WTC11 (cell line): Measurements from ENCODE around the gene THOP1. TPM values are rescaled to one million over a fixed set of nuclear protein-coding genes. Genes with fewer than 3 reads are reported as not detected.

Source experiments
- ATAC-seq: fragments of 200-7000 bp; cut with Tn5 transposase; 2 replicates; pipeline ENCODE4 v1.10.0; 2021; ENCODE audit warnings: mild to moderate bottlenecking, moderate library complexity
- CTCF ChIA-PET: fragments of 300-600 bp; sonication (Branson Sonifier 250); formaldehyde crosslinking; loops from one replicate; lab custom pipeline; 2021; ENCODE audit warnings: antibody characterized with exemption; lab: Charles Lee
- POLR2A ChIA-PET: fragments of 350-600 bp; sonication (Branson Sonifier 250); formaldehyde crosslinking; loops from one replicate; lab custom pipeline; 2021; ENCODE audit warnings: antibody characterized with exemption; lab: Charles Lee
- DNase-seq: peaks from one replicate; pipeline ENCODE4 v3.0.0; 2021; ENCODE audit warnings: low spot score
- H3K27ac Mint-ChIP-seq: 2 replicates; pipeline ENCODE4 v1.8.0; 2021; ENCODE audit warnings: mixed read lengths
- H3K27me3 Mint-ChIP-seq: 2 replicates; pipeline ENCODE4 v1.8.0; 2021; ENCODE audit warnings: low read depth, mild to moderate bottlenecking, moderate library complexity, mixed read lengths
- H3K36me3 Mint-ChIP-seq: 2 replicates; pipeline ENCODE4 v1.8.0; 2021; ENCODE audit warnings: mixed read lengths
- H3K4me1 Mint-ChIP-seq: 2 replicates; pipeline ENCODE4 v1.8.0; 2022; ENCODE audit warnings: mixed read lengths
- H3K4me3 Mint-ChIP-seq: 2 replicates; pipeline ENCODE4 v1.8.0; 2021; ENCODE audit warnings: mild to moderate bottlenecking, moderate library complexity, mixed read lengths
- H3K9me3 Mint-ChIP-seq: 2 replicates; pipeline ENCODE4 v1.8.0; 2021; ENCODE audit warnings: mixed read lengths
- CBFB ChIP-seq: sonication (generic); formaldehyde crosslinking; IDR thresholded peaks from 2 replicates; pipeline ENCODE4 v1.8.1; 2022; ENCODE audit warnings: mild to moderate bottlenecking, low read depth, missing genetic modification reagents
- CTCF ChIP-seq: fragments of 200-600 bp; IDR thresholded peaks from 2 replicates; pipeline ENCODE4 v1.8.0; 2022; ENCODE audit warnings: antibody characterized with exemption
- E2F4 ChIP-seq: sonication (generic); formaldehyde crosslinking; IDR thresholded peaks from 2 replicates; pipeline ENCODE4 v1.8.1; 2022; ENCODE audit warnings: low read depth, mild to moderate bottlenecking, moderate library complexity, missing genetic modification reagents, borderline replicate concordance
- FOXK1 ChIP-seq: sonication (generic); formaldehyde crosslinking; IDR thresholded peaks from 2 replicates; pipeline ENCODE4 v1.8.0; 2022; ENCODE audit warnings: mild to moderate bottlenecking, moderate library complexity, missing genetic modification reagents
- HMGXB4 ChIP-seq: sonication (generic); formaldehyde crosslinking; IDR thresholded peaks from 2 replicates; pipeline ENCODE4 v1.8.1; 2023; ENCODE audit warnings: mild to moderate bottlenecking, moderate library complexity, missing genetic modification reagents
- JAZF1 ChIP-seq: fragments of 250-450 bp; sonication (Bioruptor Pico); IDR thresholded peaks from 2 replicates; pipeline ENCODE4 v1.9.0; 2021; ENCODE audit warnings: moderate library complexity, mild to moderate bottlenecking, inconsistent platforms
- KAT7 ChIP-seq: sonication (generic); formaldehyde crosslinking; IDR thresholded peaks from 2 replicates; pipeline ENCODE4 v1.8.1; 2023; ENCODE audit warnings: missing genetic modification reagents, mild to moderate bottlenecking, borderline replicate concordance
- MLX ChIP-seq: sonication (generic); formaldehyde crosslinking; IDR thresholded peaks from 2 replicates; pipeline ENCODE4 v1.8.1; 2023; ENCODE audit warnings: mild to moderate bottlenecking, missing genetic modification reagents, moderate library complexity
- MXD4 ChIP-seq: fragments of 250-450 bp; sonication (Bioruptor Pico); IDR thresholded peaks from 2 replicates; pipeline ENCODE4 v1.8.0; 2021; ENCODE audit warnings: mild to moderate bottlenecking, moderate library complexity, borderline replicate concordance
- SOX15 ChIP-seq: fragments of 250-450 bp; sonication (Bioruptor Pico); IDR thresholded peaks from 2 replicates; pipeline ENCODE4 v1.9.0; 2021; ENCODE audit warnings: mild to moderate bottlenecking
- TEAD1 ChIP-seq: sonication (generic); formaldehyde crosslinking; IDR thresholded peaks from 2 replicates; pipeline ENCODE4 v1.8.0; 2022; ENCODE audit warnings: mild to moderate bottlenecking, missing genetic modification reagents
- USF1 ChIP-seq: sonication (generic); formaldehyde crosslinking; IDR thresholded peaks from 2 replicates; pipeline ENCODE4 v1.8.0; 2022; ENCODE audit warnings: mild to moderate bottlenecking, missing genetic modification reagents
- ZMAT4 ChIP-seq: fragments of 250-450 bp; sonication (Bioruptor Pico); IDR thresholded peaks from 2 replicates; pipeline ENCODE4 v1.9.0; 2021; ENCODE audit warnings: mild to moderate bottlenecking
- ZNF121 ChIP-seq: sonication (generic); formaldehyde crosslinking; IDR thresholded peaks from 2 replicates; pipeline ENCODE4 v1.8.0; 2023; ENCODE audit warnings: missing genetic modification reagents
- ZNF396 ChIP-seq: fragments of 250-450 bp; sonication (Bioruptor Pico); IDR thresholded peaks from 2 replicates; pipeline ENCODE4 v1.8.0; 2021; ENCODE audit warnings: mild to moderate bottlenecking, moderate library complexity, borderline replicate concordance
- ZNF416 ChIP-seq: fragments of 250-450 bp; sonication (Bioruptor Pico); IDR thresholded peaks from 2 replicates; pipeline ENCODE4 v1.9.0; 2021; ENCODE audit warnings: mild to moderate bottlenecking, inconsistent platforms
- ZNF532 ChIP-seq: fragments of 250-450 bp; sonication (Bioruptor Pico); IDR thresholded peaks from 2 replicates; pipeline ENCODE4 v1.9.0; 2021; ENCODE audit warnings: mild to moderate bottlenecking, borderline replicate concordance
- ZNF671 ChIP-seq: fragments of 250-450 bp; sonication (Bioruptor Pico); IDR thresholded peaks from 2 replicates; pipeline ENCODE4 v1.8.0; 2021; ENCODE audit warnings: mild to moderate bottlenecking
- total RNA-seq: library from RNA; stranded (reverse); gene quantifications from 3 replicates; pipeline ENCODE4 v1.2.3, GENCODE V29; 2021

THOP1 gene
- total RNA-seq, 1 experiment from 2014 or later: 181 TPM

GRCh38 chr19:2775556-2776430 is 9.5 kb upstream of the THOP1 start:
- DNase-seq (no peak), ATAC-seq (no peak)
- CTCF ChIA-PET: no interaction called here
- TF ChIP-seq ZNF121: 0 out of 2 replicates have a peak, but pooled peaks have one; percentile 35
- no peak for TF ChIP-seq E2F4 (CRISPR knock-in tag)
- Mint-ChIP-seq H3K36me3 (no peaks in the 10 kb centered on the region), H3K4me1 (no peaks in the 10 kb centered on the region), H3K4me3 (no peak overlapping the region), H3K27me3 (no peaks in the 10 kb centered on the region), H3K27ac (peak overlapping the region; percentile 71), H3K9me3 (no peaks in the 10 kb centered on the region)
- POLR2A ChIA-PET: no interaction called here

GRCh38 chr19:2777952-2778683 is 7.2 kb upstream of the THOP1 start:
- CTCF ChIA-PET: no interaction called here
- TF ChIP-seq MXD4 (no peak), USF1 (CRISPR knock-in tag) (no peak), MLX (no peak), ZMAT4 (no peak), ZNF671 (no peak), FOXK1 (no peak), ZNF416 (no peak), ZNF532 (CRISPR knock-in tag) (no peak), SOX15 (no peak), CTCF (no peak), TEAD1 (CRISPR knock-in tag) (no peak), KAT7 (no peak), CBFB (no peak), HMGXB4 (no peak), ZNF396 (CRISPR knock-in tag) (no peak), JAZF1 (no peak)
- no peak for DNase-seq
- Mint-ChIP-seq H3K9me3 (no peaks in the 10 kb centered on the region), H3K27me3 (no peaks in the 10 kb centered on the region), H3K4me1 (peaks cover 12% of the 10 kb centered on the region), H3K27ac (peak overlapping the region; percentile 41; the same call in 1 of the 2 replicates), H3K36me3 (no peaks in the 10 kb centered on the region), H3K4me3 (no peak overlapping the region)
- no peak for ATAC-seq
- POLR2A ChIA-PET: no interaction called here
